Measurements from ENCODE around the gene KCNB1. TPM values are rescaled to one million over a fixed set of nuclear protein-coding genes. Genes with fewer than 3 reads are reported as not detected.

Gene KCNB1
- total RNA-seq, 1 donor, result under 0.01 TPM

DNA sequence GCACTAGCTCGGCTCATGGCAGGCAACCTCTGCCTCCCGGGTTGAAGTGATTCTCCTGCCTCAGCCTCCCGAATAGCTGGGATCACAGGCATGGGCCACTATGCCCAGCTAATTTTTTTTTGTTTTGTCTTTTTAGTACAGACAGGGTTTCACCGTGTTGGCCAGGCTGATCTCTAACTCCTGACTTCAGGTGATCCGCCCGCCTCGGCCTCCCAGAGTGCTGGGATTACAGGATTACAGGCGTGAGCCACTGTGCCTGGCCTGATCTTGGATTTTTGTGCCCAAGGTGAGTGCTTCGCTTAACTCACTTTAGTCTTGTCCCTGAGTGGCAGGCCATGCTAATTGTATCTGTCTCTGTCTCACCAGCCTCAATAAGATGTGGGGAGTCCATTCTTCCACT is 78.6 kb downstream of the KCNB1 start:
- peaks cover 16% of the 10 kb centered on the region for H3K4me1 ChIP-seq (ENCODE audit: insufficient read depth, low read length)
- H3K4me3 ChIP-seq (ENCODE audit: insufficient read depth, low read length), result no peak overlapping the region
- no peak for DNase-seq (ENCODE audit: insufficient read length, low spot score, missing footprints)
- H3K4me2 ChIP-seq (ENCODE audit: insufficient read depth, low read length), result no peak overlapping the region
- H2AFZ ChIP-seq (ENCODE audit: low read length), result no peak overlapping the region
- H3K27me3 ChIP-seq (ENCODE audit: insufficient read depth, low read length), result peaks cover 6% of the 10 kb centered on the region
- H4K20me1 ChIP-seq (ENCODE audit: insufficient read depth, low read length), result no peaks in the 10 kb centered on the region
- H3K9me3 ChIP-seq (ENCODE audit: low read depth, low read length), result no peaks in the 10 kb centered on the region
- no peaks in the 10 kb centered on the region for H3K36me3 ChIP-seq (ENCODE audit: insufficient read depth, low read length)
- TF ChIP-seq, protein P1, sequence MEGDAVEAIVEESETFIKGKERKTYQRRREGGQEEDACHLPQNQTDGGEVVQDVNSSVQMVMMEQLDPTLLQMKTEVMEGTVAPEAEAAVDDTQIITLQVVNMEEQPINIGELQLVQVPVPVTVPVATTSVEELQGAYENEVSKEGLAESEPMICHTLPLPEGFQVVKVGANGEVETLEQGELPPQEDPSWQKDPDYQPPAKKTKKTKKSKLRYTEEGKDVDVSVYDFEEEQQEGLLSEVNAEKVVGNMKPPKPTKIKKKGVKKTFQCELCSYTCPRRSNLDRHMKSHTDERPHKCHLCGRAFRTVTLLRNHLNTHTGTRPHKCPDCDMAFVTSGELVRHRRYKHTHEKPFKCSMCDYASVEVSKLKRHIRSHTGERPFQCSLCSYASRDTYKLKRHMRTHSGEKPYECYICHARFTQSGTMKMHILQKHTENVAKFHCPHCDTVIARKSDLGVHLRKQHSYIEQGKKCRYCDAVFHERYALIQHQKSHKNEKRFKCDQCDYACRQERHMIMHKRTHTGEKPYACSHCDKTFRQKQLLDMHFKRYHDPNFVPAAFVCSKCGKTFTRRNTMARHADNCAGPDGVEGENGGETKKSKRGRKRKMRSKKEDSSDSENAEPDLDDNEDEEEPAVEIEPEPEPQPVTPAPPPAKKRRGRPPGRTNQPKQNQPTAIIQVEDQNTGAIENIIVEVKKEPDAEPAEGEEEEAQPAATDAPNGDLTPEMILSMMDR (IDR thresholded peaks at IDR 0.05; ENCODE audit: extremely low read depth, low read depth, low read length), result no peak
- no peak overlapping the region for H3K27ac ChIP-seq (ENCODE audit: low read depth, low read length)
- H3K79me2 ChIP-seq (ENCODE audit: insufficient read depth, low read length), result no peaks in the 10 kb centered on the region

DNA sequence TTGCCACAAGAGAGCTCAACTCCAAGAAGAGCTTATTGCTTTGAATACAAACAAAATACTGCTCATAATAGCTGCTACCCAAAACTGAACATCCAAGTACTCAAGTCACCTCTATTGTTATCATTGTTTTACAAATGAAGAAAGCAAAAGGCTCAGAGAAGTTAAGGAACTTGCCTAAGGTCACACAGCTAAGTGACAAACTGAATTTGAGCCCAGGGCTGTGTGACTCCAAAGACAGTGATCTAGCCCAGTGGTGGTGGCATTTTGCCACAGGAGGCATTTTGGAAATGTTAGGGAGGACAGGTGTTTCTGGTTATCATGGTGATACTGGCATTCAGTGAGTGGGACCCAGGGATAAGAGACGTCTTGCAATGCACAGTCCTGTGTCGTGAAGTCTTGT is 79.5 kb downstream of the KCNB1 start:
- H3K9me3 ChIP-seq (ENCODE audit: low read depth, low read length), result no peaks in the 10 kb centered on the region
- peaks cover 16% of the 10 kb centered on the region for H3K4me1 ChIP-seq (ENCODE audit: insufficient read depth, low read length)
- DNase-seq (ENCODE audit: insufficient read length, low spot score, missing footprints), result no peak
- H3K79me2 ChIP-seq (ENCODE audit: insufficient read depth, low read length), result no peaks in the 10 kb centered on the region
- no peaks in the 10 kb centered on the region for H4K20me1 ChIP-seq (ENCODE audit: insufficient read depth, low read length)
- no peak overlapping the region for H3K4me2 ChIP-seq (ENCODE audit: insufficient read depth, low read length)
- no peak overlapping the region for H3K27ac ChIP-seq (ENCODE audit: low read depth, low read length)
- no peaks in the 10 kb centered on the region for H3K36me3 ChIP-seq (ENCODE audit: insufficient read depth, low read length)
- no peak overlapping the region for H2AFZ ChIP-seq (ENCODE audit: low read length)
- TF ChIP-seq, protein P1 (IDR thresholded peaks at IDR 0.05; ENCODE audit: extremely low read depth, low read depth, low read length), result no peak
- H3K4me3 ChIP-seq (ENCODE audit: insufficient read depth, low read length), result no peak overlapping the region
- H3K27me3 ChIP-seq (ENCODE audit: insufficient read depth, low read length), result peaks cover 6% of the 10 kb centered on the region

DNA sequence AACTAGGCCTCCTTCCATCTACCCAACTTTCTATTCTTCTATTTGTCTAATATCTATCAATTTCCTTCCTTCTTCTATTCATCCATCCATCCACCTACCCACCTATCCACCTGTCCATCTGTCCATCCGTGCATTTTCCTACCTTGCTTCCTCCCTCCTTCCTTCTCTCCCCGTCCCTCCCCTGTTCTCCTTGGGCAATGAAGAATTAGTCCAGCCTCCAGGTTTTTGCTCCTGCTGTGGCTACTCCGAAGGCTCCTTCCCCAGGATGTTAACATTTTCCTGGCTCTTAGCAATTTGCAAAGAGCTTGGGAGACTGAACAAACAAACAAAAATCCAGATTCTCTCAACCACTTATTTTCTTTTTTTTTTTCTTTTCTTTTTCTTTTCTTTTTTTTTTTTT is 81.6 kb downstream of the KCNB1 start:
- Histone ChIP-seq H3K4me2 (ENCODE audit: insufficient read depth, low read length) (no peak overlapping the region), H3K9me3 (ENCODE audit: low read depth, low read length) (no peaks in the 10 kb centered on the region), H3K4me3 (ENCODE audit: insufficient read depth, low read length) (no peak overlapping the region), H3K36me3 (ENCODE audit: insufficient read depth, low read length) (no peaks in the 10 kb centered on the region), H3K79me2 (ENCODE audit: insufficient read depth, low read length) (no peaks in the 10 kb centered on the region), H3K27ac (ENCODE audit: low read depth, low read length) (no peak overlapping the region), H4K20me1 (ENCODE audit: insufficient read depth, low read length) (no peaks in the 10 kb centered on the region), H3K27me3 (ENCODE audit: insufficient read depth, low read length) (no peaks in the 10 kb centered on the region), H2AFZ (ENCODE audit: low read length) (no peak overlapping the region), H3K4me1 (ENCODE audit: insufficient read depth, low read length) (peaks cover 23% of the 10 kb centered on the region)
- no peak for DNase-seq (ENCODE audit: insufficient read length, low spot score, missing footprints)
- TF ChIP-seq, protein P1 (IDR thresholded peaks at IDR 0.05; ENCODE audit: extremely low read depth, low read depth, low read length), result no peak

DNA sequence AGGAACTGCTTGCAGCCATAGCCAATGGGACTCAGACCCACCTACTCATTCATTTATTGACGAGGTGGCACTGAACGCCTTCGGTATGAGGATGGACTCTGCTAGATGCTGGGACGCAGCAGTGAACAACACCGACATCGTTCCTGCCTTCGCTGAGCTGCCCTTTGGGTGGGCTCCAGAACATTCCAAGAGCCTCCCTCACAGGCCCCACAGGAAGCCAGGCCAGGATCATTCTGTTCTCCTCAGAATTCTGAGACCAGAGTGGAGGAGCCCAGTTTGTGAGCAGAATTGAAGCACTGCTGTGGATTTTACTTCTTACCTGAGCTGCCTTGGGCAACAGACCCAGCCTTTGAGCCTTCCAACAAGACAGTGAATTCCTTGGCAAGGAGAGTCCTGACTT is 82.1 kb downstream of the KCNB1 start:
- DNase-seq (ENCODE audit: insufficient read length, low spot score, missing footprints), result no peak
- H2AFZ ChIP-seq (ENCODE audit: low read length), result peak overlapping the region; percentile 47
- H3K4me1 ChIP-seq (ENCODE audit: insufficient read depth, low read length), result peaks cover 24% of the 10 kb centered on the region
- TF ChIP-seq, protein P1 (IDR thresholded peaks at IDR 0.05; ENCODE audit: extremely low read depth, low read depth, low read length), result no peak
- peak overlapping the region; percentile 39 for H3K27ac ChIP-seq (ENCODE audit: low read depth, low read length)
- no peaks in the 10 kb centered on the region for H3K36me3 ChIP-seq (ENCODE audit: insufficient read depth, low read length)
- no peaks in the 10 kb centered on the region for H3K79me2 ChIP-seq (ENCODE audit: insufficient read depth, low read length)
- H3K27me3 ChIP-seq (ENCODE audit: insufficient read depth, low read length), result no peaks in the 10 kb centered on the region
- H4K20me1 ChIP-seq (ENCODE audit: insufficient read depth, low read length), result no peaks in the 10 kb centered on the region
- H3K9me3 ChIP-seq (ENCODE audit: low read depth, low read length), result no peaks in the 10 kb centered on the region
- H3K4me3 ChIP-seq (ENCODE audit: insufficient read depth, low read length), result no peak overlapping the region
- peak overlapping the region; percentile 55 for H3K4me2 ChIP-seq (ENCODE audit: insufficient read depth, low read length)

Measured in osteoblast (primary cell).